H9 (cell line): ENCODE data around the gene LIX1L. TPM values are rescaled to one million over a fixed set of nuclear protein-coding genes. Genes with fewer than 3 reads are reported as not detected.

Experiments used
- DNase-seq: peaks from one replicate; pipeline ENCODE4 v3.0.0-alpha.2; 2017
- H2AFZ ChIP-seq: one replicate; pipeline ENCODE4 v1.6.1; 2013; ENCODE audit warnings: mild to moderate bottlenecking, low read length, control low read depth, moderate library complexity
- H2AK5ac ChIP-seq: 2 replicates; pipeline ENCODE4 v1.6.1; 2013; ENCODE audit warnings: low read length, control low read depth, mixed read lengths; ENCODE audit not compliant: insufficient read length
- H2BK120ac ChIP-seq: one replicate; pipeline ENCODE4 v1.6.1; 2013; ENCODE audit warnings: low read depth, mild to moderate bottlenecking, low read length, control low read depth, inconsistent platforms; ENCODE audit not compliant: poor library complexity, severe bottlenecking
- H2BK12ac ChIP-seq: 2 replicates; pipeline ENCODE4 v1.6.1; 2013; ENCODE audit warnings: low read length, control low read depth, mixed read lengths, low read depth; ENCODE audit not compliant: insufficient read length
- H2BK15ac ChIP-seq: 2 replicates; pipeline ENCODE4 v1.6.1; 2013; ENCODE audit warnings: low read depth, low read length, control low read depth
- H2BK20ac ChIP-seq: one replicate; pipeline ENCODE4 v1.6.1; 2013; ENCODE audit warnings: low read depth, mild to moderate bottlenecking, low read length, control low read depth, inconsistent platforms; ENCODE audit not compliant: poor library complexity, severe bottlenecking
- H2BK5ac ChIP-seq: 2 replicates; pipeline ENCODE4 v1.6.1; 2013; ENCODE audit warnings: low read length, control low read depth, mixed read lengths; ENCODE audit not compliant: insufficient read length
- H3K14ac ChIP-seq: 2 replicates; pipeline ENCODE4 v1.6.1; 2013; ENCODE audit warnings: low read length, control low read depth; ENCODE audit not compliant: insufficient read depth
- H3K18ac ChIP-seq: 2 replicates; pipeline ENCODE4 v1.6.1; 2013; ENCODE audit warnings: low read depth, mild to moderate bottlenecking, mixed read lengths, low read length, control low read depth; ENCODE audit not compliant: insufficient read length
- H3K23ac ChIP-seq: 2 replicates; pipeline ENCODE4 v1.6.1; 2013; ENCODE audit warnings: low read length, control low read depth, mixed read lengths, low read depth; ENCODE audit not compliant: insufficient read length
- H3K23me2 ChIP-seq: 2 replicates; pipeline ENCODE4 v1.6.1; 2013; ENCODE audit warnings: low read depth, mild to moderate bottlenecking, mixed read lengths, low read length, control low read depth; ENCODE audit not compliant: insufficient read length, poor library complexity, severe bottlenecking
- H3K27ac ChIP-seq: 2 replicates; pipeline ENCODE4 v1.5.1; 2013; ENCODE audit warnings: low read length, control low read depth, mixed read lengths, low read depth; ENCODE audit not compliant: insufficient read length
- H3K27me3 ChIP-seq: 2 replicates; pipeline ENCODE4 v1.6.1; 2013; ENCODE audit warnings: low read length, control low read depth, inconsistent platforms; ENCODE audit not compliant: insufficient read depth
- H3K4ac ChIP-seq: 2 replicates; pipeline ENCODE4 v1.6.1; 2013; ENCODE audit warnings: low read depth, mild to moderate bottlenecking, control low read depth, inconsistent platforms, low read length, moderate library complexity
- H3K4me1 ChIP-seq: 2 replicates; pipeline ENCODE4 v1.6.1; 2013; ENCODE audit warnings: low read length, control low read depth, inconsistent platforms; ENCODE audit not compliant: insufficient read depth
- H3K4me2 ChIP-seq: 2 replicates; pipeline ENCODE4 v1.6.1; 2013; ENCODE audit warnings: low read length, control low read depth, mixed read lengths; ENCODE audit not compliant: insufficient read length, insufficient read depth
- H3K56ac ChIP-seq: 2 replicates; pipeline ENCODE4 v1.6.1; 2013; ENCODE audit warnings: low read depth, mild to moderate bottlenecking, mixed read lengths, low read length, control low read depth; ENCODE audit not compliant: insufficient read length
- H3K79me1 ChIP-seq: 2 replicates; pipeline ENCODE4 v1.6.1; 2013; ENCODE audit warnings: low read depth, mild to moderate bottlenecking, moderate library complexity, low read length, control low read depth, inconsistent platforms; ENCODE audit not compliant: insufficient read depth, poor library complexity, severe bottlenecking
- H3K79me2 ChIP-seq: 2 replicates; pipeline ENCODE4 v1.6.1; 2013; ENCODE audit warnings: low read length, control low read depth, inconsistent platforms; ENCODE audit not compliant: insufficient read depth
- H3K9ac ChIP-seq: 2 replicates; pipeline ENCODE4 v1.6.1; 2013; ENCODE audit warnings: low read length, control low read depth, mixed read lengths; ENCODE audit not compliant: insufficient read length; ENCODE audit errors: extremely low read depth
- H3K9me3 ChIP-seq: one replicate; pipeline ENCODE4 v1.6.1; 2013; ENCODE audit warnings: low read depth, low read length, inconsistent platforms; ENCODE audit not compliant: control insufficient read depth
- H3T11ph ChIP-seq: one replicate; pipeline ENCODE4 v1.6.1; 2013; ENCODE audit warnings: mild to moderate bottlenecking, low read length, control low read depth, inconsistent platforms
- H4K20me1 ChIP-seq: one replicate; pipeline ENCODE4 v1.6.1; 2013; ENCODE audit not compliant: control insufficient read depth, insufficient read length, insufficient read depth
- H4K5ac ChIP-seq: 2 replicates; pipeline ENCODE4 v1.6.1; 2013; ENCODE audit warnings: low read depth, mild to moderate bottlenecking, mixed read lengths, low read length, control low read depth; ENCODE audit not compliant: insufficient read length
- H4K8ac ChIP-seq: replicated peaks from 2 replicates; pipeline ENCODE4 v1.6.1; 2013; ENCODE audit warnings: low read length, control low read depth, mixed read lengths, low read depth; ENCODE audit not compliant: insufficient read length
- H4K91ac ChIP-seq: 2 replicates; pipeline ENCODE4 v1.6.1; 2013; ENCODE audit warnings: low read depth, mild to moderate bottlenecking, moderate library complexity, mixed read lengths, low read length, control low read depth; ENCODE audit not compliant: insufficient read length
- H3K27ac Mint-ChIP-seq, 3 experiments: 2 replicates in 2 of 3; 3 replicates in 1 of 3; pipeline ENCODE4 v1.8.0; 2020 to 2021; ENCODE audit warnings: mixed read lengths in 3 of 3, mild to moderate bottlenecking in 1 of 3, moderate library complexity in 1 of 3
- H3K27me3 Mint-ChIP-seq: 2 replicates; pipeline ENCODE4 v1.8.0; 2021; ENCODE audit warnings: low read depth, mild to moderate bottlenecking, moderate library complexity, mixed read lengths
- H3K36me3 Mint-ChIP-seq, 3 experiments: 2 replicates in 2 of 3; 3 replicates in 1 of 3; pipeline ENCODE4 v1.8.0; 2020 to 2021; ENCODE audit warnings: low read depth in 3 of 3, mixed read lengths in 3 of 3; ENCODE audit not compliant: insufficient read depth in 1 of 3
- H3K4me1 Mint-ChIP-seq, 2 experiments: 2 replicates each; pipeline ENCODE4 v1.8.0; 2020; ENCODE audit warnings: mixed read lengths in 2 of 2
- H3K4me3 Mint-ChIP-seq, 2 experiments: 2 replicates in 1 of 2; 3 replicates in 1 of 2; pipeline ENCODE4 v1.8.0; 2020 to 2021; ENCODE audit warnings: mild to moderate bottlenecking in 2 of 2, mixed read lengths in 2 of 2, moderate library complexity in 1 of 2
- H3K9me3 Mint-ChIP-seq, 2 experiments: 2 replicates in 1 of 2; 3 replicates in 1 of 2; pipeline ENCODE4 v1.8.0; 2020; ENCODE audit warnings: mild to moderate bottlenecking in 2 of 2, mixed read lengths in 2 of 2, moderate library complexity in 1 of 2
- WGBS: extraction: QIAGEN DNeasy Blood & Tissue Kit; methylation state at CpG from one replicate; pipeline ENCODE4 v1.1.7; 2013; ENCODE audit warnings: missing lambda C conversion rate, low lambda C conversion rate, mixed read lengths; ENCODE audit not compliant: insufficient read length; ENCODE audit errors: extremely low coverage; 5-methylcytosine and 5-hydroxymethylcytosine counted together
- total RNA-seq: library from RNA; stranded (reverse); gene quantifications from 2 replicates; pipeline ENCODE4 v1.2.1, GENCODE V29; 2021
- TF ChIP-seq, protein P1 (sequence below): fragments of 200-600 bp; sonication (generic); conservative IDR thresholded peaks from 3 replicates; pipeline ENCODE4 v1.8.0; 2021; ENCODE audit warnings: antibody characterized with exemption, mild to moderate bottlenecking

LIX1L gene
- total RNA-seq, 1 experiment from 2014 or later, result 5.9 TPM

- H2AFZ ChIP-seq, result no peak overlapping the region
- H3K9me3 ChIP-seq, result no peaks in the 10 kb centered on the region
- H2AK5ac ChIP-seq, result no peak overlapping the region
- H3K36me3 Mint-ChIP-seq, result no peaks in the 10 kb centered on the region
- H3K27me3 ChIP-seq, result no peaks in the 10 kb centered on the region
- no peaks in the 10 kb centered on the region for H3K79me1 ChIP-seq
- H2BK20ac ChIP-seq, result no peak overlapping the region
- H3K27me3 Mint-ChIP-seq, result peaks cover 20% of the 10 kb centered on the region
- H3K4ac ChIP-seq, result no peak overlapping the region
- no peak overlapping the region for H3K27ac Mint-ChIP-seq
- H3K4me3 Mint-ChIP-seq, result no peak overlapping the region
- no peak overlapping the region for H3T11ph ChIP-seq
- WGBS, result no CpG with 5 or more reads among the region's 1 CpG
- no peak overlapping the region for H2BK120ac ChIP-seq
- no peak overlapping the region for H2BK5ac ChIP-seq
- no peaks in the 10 kb centered on the region for H3K79me2 ChIP-seq
- H2BK12ac ChIP-seq, result no peak overlapping the region
- H4K91ac ChIP-seq, result no peak overlapping the region
- no peak overlapping the region for H4K5ac ChIP-seq
- no peak for DNase-seq
- no peak overlapping the region for H4K8ac ChIP-seq
- TF ChIP-seq, protein P1, sequence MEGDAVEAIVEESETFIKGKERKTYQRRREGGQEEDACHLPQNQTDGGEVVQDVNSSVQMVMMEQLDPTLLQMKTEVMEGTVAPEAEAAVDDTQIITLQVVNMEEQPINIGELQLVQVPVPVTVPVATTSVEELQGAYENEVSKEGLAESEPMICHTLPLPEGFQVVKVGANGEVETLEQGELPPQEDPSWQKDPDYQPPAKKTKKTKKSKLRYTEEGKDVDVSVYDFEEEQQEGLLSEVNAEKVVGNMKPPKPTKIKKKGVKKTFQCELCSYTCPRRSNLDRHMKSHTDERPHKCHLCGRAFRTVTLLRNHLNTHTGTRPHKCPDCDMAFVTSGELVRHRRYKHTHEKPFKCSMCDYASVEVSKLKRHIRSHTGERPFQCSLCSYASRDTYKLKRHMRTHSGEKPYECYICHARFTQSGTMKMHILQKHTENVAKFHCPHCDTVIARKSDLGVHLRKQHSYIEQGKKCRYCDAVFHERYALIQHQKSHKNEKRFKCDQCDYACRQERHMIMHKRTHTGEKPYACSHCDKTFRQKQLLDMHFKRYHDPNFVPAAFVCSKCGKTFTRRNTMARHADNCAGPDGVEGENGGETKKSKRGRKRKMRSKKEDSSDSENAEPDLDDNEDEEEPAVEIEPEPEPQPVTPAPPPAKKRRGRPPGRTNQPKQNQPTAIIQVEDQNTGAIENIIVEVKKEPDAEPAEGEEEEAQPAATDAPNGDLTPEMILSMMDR, result no peak
- no peak overlapping the region for H3K56ac ChIP-seq
- H3K23me2 ChIP-seq, result peaks cover 4% of the 10 kb centered on the region
- no peaks in the 10 kb centered on the region for H3K9me3 Mint-ChIP-seq
- H3K4me1 Mint-ChIP-seq, result peaks cover 7% of the 10 kb centered on the region in 2 experiments
- H3K4me2 ChIP-seq, result no peak overlapping the region
- no peaks in the 10 kb centered on the region for H3K4me1 ChIP-seq
- H3K14ac ChIP-seq, result no peak overlapping the region
- H2BK15ac ChIP-seq, result no peak overlapping the region
- no peak overlapping the region for H3K9ac ChIP-seq
- H3K23ac ChIP-seq, result no peak overlapping the region
- H4K20me1 ChIP-seq, result no peaks in the 10 kb centered on the region
- H3K18ac ChIP-seq, result no peak overlapping the region
- H3K27ac ChIP-seq, result no peak overlapping the region
These were observed 62.3 kb downstream of the LIX1L start for GRCh38 chr1:145895471-145895870.
